Glomerular visceral epithelial cell (primary cell): ENCODE results near the gene ANGPTL2.

Experiments
- DNase-seq: peaks from one replicate; pipeline ENCODE4 v3.0.0-alpha.2; 2016; ENCODE audit errors: extremely low spot score

ANGPTL2 gene

DNA sequence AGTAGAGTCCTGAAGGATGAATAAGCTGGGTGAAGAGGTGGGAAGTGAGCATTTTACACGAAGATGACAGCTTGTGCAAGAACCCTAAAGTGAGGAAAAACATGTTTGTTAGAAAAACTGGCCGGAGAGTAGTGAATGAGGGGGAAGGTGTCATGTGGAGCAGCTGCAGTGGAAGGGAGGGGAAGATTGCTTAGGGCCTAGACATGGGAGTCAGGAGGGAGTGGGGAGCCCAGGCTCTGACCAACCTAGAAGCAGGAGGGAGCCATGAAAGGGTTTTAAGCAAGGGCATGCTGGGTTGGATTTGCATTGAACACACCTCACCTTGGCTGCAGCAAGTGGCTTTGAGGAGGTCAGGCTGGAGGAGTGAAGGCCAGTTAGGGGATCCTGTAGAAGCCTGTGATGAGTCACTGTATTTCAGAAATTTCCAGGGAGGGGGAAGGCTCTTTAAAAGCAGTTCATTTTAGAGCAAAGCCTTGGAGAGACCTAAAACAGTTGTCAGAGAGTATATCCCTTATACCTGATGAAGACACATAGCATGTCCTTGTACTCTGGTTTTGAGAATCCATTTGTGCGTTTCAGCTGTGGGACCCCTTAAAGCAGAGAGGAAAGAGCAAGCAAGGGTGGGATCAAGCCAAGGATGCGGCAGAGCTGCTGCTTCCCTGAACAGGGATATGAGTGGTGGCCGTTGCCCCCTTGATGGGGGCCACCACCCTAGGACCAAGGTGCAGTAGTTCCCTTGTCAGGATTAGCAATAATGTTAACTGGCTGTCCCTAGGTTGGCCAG is 45.4 kb downstream of the ANGPTL2 start:
- no peak for DNase-seq

DNA sequence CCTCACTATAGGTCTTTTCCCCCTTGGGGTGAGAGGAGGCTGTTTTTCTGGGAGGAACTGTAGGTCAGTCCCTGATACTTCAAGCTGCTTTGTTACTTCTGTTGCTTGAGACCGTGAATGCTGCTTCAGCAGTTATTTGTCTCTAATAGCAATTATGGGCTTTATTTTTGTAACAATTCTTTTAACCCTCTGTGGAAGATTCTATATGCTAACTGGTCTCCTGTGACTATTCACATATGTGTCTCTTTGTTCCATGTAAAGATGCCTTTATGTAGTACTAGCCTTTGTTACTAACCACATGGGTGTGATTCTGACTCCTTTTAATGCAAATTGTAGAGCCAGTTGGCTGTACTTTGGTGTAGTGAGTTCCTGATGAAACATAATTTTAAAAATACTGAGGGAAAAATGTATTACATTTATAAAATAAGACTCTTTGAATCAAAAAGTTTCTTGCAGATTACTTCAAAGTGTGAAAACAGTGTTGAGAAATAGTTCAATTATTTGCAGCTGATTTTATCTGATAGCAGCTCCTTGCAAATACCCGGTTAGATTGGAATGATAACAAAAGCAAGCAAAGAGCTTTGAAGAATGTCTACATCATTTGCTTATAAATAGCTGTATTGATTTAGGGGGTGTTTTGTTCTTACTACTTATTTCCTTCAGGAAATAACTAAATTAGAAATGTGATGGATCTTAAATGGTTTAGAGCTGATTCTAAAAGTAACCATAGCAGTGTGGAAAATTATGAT is 46.6 kb downstream of the ANGPTL2 start:
- DNase-seq, result no peak

DNA sequence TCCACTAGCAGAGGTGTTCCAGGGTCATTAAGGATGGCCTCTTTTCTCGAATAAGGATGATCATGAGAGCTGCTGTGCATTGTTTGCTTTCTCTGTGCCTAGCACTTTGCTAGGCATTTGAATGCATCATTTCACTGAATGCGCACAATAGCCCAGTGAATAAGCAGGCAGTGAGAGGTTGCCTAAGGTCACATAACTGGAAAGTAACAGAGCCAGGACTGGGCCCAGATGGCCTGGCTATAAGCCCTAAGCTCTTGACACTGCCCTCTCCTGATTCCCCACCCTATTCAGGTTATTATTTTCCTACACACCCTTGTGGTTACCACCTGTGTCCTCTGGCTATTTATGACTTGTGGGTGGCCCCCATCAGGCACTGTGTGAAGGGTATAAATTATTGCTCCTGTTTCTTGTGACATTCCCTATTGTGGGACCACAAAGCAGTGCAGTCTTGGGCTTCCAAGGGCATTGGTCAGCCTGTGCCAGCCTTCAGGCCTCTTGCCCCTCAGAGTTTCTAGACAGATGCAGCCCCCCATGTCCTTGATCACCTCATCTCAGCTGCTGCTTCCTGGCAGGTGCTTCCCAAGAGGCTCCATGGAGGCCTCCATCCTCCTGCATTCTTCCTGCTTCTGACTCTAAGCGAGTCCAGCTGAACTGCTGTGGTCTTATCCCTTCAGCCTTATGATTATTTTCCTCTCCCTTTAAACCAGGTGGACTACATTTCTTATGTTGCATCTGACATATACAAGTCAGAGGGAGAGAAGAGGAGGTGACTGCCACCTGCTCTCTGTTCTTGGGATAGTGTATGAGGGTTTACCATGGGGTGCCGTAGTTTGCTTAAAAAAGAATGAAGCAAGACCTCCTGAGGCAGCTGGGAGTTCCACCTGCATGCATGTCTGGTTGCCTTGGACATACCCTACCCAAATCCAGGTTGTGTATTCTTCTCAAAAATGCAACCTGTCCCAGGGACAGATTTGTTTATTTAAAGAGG is 47.6 kb downstream of the ANGPTL2 start:
- DNase-seq, result no peak

DNA sequence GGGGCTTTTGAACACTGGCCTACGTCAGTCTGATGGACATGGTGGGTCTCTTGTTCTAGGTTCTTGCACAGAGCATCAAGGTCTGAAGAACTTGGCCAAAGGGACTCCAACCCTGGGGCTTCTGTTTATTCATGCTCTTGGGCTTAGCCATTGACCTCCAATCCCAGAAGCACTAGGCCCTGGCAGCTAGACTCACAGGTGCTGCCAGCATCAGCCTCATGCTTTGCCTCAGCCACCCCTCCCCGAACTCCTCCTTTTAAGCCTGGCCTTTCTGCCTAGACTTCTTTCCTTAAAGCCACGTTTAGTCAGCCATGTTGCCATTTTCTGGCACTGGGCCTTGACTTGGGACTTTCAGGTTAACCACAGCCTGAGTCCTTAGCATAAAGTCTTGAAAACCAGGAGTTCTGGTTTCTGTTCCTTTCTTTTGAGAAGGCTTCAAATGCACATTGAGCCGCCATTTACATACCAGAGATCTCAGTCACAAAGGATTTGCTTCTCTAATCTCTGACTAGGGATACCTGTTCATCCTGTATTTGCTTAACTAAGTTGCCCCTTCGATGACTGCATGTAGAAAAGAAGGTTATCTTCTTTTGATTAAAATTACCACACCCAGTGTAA is 54.7 kb downstream of the ANGPTL2 start:
- no peak for DNase-seq

DNA sequence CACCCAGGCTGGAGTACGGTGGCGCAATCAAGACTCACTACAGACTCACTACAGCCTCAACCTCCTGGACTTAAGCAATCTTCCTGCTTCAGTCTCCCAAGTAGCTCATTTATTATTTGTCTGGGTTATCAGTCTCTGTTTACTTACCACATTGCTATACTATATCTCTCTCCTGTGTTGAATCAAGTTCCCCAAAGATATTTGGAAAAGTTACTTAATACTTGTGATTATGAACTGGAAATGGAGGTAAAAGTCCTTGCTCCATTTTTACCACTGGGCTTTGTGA is 55.6 kb downstream of the ANGPTL2 start:
- DNase-seq, result no peak

DNA sequence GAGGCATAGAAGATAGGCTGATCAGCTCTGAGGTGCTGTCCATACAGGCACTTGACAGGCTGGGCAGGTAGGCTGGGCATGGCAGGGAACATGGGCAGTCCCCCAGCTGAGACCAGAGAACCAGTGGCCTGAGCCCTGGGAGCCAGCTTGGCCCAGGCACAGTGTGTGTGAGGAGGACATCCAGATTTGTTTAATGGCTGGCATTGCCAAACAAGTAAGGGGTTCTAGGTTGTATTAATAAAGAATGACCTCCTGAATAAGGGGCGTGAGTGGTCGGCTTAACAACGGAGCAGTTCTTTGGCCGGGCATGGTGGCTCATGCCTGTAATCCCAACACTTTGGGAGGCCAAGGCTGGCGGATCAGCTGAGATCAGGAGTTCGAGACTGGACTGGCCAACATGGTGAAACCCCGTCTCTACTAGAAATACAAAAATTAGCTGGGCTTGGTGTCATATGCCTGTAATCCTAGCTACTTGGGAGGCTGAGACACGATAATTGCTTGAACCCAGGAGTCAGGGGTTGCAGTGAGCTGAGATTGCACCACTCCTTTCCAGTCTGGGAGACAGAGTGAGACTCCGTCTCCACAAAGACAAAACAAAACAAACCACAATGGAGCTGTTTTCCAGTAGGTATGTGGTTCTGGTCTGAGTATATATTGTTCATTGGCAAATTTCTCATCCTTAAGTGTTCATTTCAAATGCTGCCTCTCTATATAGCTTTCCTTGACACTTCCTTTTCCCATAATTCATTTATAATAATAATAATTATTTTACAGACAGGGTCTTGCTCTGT is 56.2 kb downstream of the ANGPTL2 start:
- DNase-seq, result no peak

DNA sequence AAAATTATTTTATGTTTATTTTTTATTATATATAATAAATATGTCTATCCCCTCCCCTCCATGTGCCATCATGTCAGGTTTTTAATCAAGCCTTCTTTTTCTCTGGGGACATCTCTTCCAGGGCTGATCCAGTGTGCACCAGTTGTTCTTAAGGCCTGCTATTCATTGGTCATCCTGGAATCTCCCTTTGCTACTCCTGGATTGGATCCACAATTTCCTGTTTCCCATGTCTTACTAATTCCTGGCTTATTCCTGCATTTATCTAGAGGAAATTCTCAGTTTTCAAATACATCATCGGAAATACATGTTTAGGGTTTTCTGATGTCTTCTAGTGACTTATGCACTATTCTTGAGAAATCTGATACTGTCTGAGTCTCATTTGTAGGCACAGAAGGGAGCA is 56.8 kb downstream of the ANGPTL2 start:
- DNase-seq, result no peak

DNA sequence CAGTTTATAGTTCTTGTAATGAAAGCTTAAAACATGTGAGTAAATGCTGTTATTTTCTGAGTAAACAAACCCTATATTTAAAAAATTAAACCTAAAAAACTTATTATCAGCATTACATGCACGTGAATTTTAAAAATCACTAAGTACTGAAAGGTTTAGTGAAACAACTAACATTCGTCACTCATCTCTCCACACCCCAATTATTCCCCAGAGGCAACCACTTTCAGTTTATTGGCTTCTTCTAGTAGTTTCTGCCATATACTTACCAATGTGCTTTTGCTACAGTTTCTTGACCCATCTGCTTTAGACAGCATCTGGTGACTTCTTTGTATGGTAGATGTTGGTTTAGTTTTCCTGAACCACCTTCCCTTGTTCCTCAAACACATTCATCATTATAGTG is 58.1 kb downstream of the ANGPTL2 start:
- DNase-seq, result no peak

DNA sequence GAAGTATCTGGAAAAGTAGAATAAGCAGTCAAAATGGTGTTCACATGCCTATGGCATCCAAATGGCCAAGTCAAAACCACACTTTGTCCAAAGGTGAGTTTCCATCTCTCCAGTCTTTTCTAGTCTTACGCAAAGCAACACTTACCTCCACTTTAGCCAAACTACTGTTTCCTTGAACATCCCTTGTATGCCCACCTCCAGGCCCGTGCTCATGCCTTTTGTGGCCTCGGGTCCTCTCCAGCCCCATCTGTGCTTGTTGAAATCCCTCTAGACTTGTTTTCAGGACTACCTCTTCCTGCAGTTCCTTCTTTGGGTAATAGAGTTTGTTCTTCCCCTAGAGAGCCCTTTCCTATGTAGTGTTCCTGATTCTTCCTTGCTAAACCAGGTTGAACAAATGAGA is 61.0 kb downstream of the ANGPTL2 start:
- DNase-seq, result no peak

DNA sequence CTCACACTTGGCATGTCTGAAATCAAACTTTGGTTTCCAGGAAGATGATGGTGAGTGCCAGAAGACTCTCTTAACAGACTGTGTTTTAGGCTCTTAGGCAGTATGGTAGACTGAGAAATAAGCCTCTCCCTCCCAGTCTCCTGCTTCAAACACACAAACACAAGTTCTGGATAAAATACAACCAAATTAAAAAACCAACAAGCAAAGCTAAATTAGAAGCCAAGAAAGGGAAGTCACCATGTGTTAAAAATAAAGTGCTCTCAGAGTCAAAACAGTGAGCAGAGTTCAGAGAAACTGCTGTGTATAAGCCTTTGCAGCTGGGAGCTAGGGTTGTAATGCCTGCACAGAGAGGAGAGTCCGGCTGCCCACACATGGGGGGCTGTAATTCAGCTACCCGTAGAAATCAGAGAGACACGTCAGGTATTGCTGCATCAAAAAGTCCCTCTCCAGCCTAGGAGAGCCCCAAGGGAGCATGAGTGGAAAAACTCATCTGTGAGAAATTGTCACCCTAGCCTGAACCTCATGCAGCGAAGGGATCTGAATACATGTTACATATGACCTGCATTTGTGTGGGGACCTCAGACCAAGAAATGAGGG is 62.6 kb downstream of the ANGPTL2 start:
- no peak for DNase-seq

DNA sequence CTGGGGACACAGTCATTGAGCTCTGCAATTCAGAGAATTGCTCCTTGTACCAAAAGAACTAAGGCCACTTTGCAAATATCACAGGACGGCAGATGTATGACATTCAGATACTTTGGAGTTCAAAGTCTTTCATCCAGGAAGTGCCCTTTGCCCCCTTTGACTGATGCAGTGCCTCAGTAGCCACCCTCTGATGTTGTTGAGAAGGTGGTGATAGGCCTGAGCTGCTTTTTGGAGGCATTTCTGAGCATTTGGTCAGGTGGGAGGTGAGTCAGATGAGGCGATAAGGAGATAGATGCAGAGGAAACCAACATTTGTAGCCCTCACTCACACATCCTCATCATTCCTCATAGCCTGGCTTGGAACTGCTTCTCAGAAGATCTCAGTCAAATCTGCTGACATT is 63.4 kb downstream of the ANGPTL2 start:
- DNase-seq, result no peak

DNA sequence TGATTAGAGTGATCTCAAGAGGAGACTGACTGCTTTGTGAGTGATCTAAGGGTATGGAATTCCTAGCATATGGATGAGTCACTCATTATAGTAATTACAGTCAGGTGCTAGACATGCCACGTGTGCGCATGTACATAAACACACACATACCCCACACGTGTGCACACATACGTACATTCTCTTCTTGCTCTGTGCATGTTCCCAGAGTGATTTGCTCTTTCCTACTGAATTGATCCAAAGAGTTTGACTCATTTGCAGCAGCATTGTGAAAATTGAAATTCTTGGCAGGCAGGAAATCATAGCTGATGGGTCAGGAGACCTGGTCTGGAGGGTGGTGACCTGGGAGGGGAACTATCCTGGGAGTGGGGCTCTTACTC is 63.8 kb downstream of the ANGPTL2 start:
- DNase-seq, result no peak

DNA sequence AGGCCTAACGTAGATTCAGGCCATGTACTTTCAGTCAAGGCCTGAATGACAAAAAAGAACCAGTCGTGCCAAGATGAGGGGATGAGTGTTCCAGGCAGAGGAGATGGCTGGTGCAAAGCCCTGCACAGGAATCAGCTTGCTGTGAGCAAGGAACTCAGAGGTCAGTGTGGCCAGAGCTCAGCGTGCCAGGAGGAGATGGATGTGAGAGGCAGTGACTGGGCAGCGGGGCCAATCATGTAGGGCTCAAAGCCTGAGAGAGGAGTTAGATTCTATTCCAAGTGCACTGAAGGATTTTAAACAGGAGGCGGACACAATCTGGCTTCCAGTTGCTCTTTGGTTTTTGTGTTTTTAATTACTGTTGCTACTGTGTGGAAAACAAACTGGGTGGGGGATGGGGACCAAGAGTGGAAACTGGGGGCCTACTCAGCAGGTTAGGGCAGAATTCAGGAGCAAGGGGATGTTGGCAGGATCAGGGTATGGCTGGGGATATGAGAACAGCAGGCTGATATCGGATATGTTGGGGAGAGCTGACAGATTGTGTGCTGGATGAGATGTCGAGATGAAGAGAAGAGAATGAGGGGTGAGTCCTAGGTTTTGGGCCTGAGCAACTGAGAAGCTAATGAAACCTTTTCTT is 64.3 kb downstream of the ANGPTL2 start:
- no peak for DNase-seq

DNA sequence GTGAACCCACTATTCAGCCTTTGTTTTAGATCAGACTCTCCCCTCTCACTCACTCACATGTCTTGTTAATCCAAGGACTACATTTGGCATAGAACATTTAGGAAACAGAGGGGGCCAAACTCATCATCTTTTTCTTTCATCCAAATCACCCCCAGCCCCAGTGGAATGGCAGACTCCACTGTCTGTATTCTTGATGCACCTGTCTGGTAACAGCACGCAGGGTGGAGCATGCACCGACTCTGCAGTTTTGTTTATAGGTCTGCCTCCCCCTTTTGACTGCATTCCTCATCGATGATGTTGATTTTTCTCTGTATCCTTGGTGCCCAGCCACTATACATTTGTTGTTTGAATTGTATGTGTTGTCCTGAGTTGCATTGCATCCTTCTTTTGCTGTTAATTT is 66.0 kb downstream of the ANGPTL2 start:
- no peak for DNase-seq

DNA sequence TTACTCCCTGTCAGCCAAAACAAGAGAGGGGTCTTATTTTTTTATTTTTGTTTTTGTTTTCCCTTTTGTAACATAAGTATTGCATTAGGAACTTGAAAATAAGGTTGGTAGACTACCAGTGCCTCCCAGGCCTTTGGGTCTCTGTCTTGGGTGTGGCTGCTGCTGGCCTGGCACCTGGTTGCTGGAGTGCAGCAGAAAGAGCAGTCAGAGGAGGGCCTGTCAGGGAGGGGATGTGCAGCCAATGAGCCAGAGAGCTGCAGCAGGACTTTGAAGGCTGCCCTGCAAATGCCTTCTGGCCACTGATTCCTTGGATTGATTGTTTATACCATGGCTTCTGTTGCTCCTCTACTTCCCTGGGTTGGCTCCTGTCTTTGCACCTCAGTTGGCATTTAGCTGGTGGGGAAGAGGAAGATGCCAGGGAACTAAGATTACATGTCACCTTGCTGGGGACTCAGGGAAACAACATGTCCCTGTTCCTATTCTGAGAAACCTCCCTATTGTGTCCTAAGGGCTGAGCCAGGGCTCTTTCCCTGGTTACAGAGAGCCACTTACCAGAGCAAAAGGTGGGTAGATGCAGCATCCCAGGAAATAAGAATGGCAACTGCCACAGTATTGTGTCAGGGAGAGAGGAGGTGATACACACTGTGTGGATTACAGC is 66.6 kb downstream of the ANGPTL2 start:
- no peak for DNase-seq

DNA sequence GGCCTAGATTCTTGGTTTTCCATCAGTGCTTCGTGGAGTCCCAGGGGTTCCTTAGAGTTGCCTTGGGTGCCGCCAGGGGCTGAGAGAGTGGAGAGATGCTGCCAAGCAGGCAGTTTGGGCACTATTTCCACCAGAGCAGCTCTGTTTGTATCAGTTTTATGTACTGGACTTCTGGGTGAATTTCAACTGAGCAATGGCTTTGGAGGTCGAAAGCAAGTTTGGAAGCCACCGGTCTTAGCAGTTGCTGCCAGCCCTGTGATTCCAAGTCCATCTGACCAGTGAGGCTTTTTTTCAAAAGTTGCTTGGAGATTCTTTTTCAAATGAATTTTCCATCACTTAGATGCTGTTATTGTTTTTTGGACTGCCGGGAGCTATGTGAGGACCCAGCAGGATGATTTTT is 68.5 kb downstream of the ANGPTL2 start:
- no peak for DNase-seq

DNA sequence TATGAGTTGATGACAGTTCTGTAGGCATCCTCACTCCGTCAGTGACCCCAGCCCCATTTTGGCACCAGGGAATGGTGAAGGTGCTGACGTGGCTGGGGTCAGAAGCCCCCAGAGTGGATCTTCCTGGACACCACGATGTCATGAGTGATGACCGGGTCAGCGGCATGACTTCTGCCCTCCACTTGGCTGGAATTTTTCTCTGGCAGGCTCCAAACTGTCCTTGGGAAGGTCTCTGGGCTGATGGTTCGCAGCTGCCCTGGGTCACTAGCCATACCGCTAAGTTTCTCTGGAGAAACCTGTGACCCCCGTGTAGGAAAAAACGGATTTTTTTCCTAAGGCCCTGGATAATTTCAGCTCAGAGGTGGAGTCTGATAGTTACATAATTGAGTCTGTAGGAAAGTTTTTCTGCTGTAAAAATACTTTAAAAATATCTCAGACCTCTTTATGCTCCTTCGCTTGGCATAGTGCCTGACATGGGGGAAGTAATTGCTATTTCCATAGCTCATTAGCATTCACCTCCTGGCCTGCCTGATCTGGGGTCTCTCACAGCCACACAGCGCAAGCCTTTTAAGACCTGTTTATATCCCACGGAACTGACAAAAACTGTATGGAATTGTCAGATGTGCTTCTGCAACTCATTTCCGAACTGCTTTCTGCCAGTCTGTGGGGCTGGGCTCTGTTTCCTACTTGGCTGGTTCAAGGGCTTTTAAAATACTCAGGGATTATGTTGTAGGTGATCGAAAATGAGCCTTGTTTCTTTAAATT is 69.2 kb downstream of the ANGPTL2 start:
- no peak for DNase-seq

DNA sequence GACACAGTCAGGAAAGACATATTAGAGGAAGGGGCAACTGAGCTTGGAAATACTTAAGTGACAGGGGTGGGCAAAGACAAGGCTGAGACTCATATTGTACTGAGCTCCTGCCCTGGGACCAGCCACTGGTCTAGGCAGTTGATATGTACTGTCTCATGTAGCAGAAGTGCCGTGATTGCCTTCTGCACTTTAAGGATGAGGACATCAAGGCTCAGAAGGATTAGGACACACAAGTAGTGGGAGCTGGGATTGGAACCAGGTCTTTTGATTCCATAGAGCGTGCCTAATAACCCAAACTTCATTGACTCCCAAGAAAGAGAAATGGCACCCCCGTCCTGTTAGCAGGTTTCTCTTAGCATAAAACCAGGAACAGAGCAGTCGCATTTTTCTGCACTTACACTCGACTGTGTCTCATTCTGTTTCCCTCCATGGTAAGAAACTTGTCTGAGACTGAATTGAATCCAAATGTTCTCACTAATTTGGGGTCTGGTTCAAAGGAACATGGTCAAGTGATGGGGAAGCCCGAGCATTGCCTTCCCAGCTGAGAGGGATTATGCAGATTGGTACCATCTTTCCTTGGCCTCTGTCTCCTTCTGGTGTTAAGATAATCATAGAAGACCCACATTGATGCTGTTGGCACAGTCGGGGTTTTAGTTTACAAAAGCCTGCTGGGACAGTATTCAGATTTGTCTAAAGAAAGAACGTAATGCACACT is 70.4 kb downstream of the ANGPTL2 start:
- DNase-seq, result no peak
